Suprapubic skin (tissue), 4 donors: ENCODE measurements around the gene KLK1.
"Not testable (repeated sequence)": the region's sequence is repeated elsewhere in the genome, so short reads cannot be mapped to it uniquely, and the experiment has no call there.

Experiments used
- EP300 ChIP-seq: sonication (generic); formaldehyde crosslinking; IDR thresholded peaks from one replicate; pipeline ENCODE4 v1.6.1; 2017; ENCODE audit warnings: antibody characterized with exemption
- POLR2A ChIP-seq, 2 donors: fragments of 450-650 bp; IDR thresholded peaks; one replicate each; pipeline ENCODE4 v1.6.1; 2017; ENCODE audit warnings: antibody characterized with exemption in 2 of 2, mild to moderate bottlenecking in 2 of 2, moderate library complexity in 2 of 2
- POLR2AphosphoS5 ChIP-seq, 3 donors: sonication (generic); formaldehyde crosslinking; IDR thresholded peaks; one replicate each; pipeline ENCODE4 v1.6.1; 2017; ENCODE audit warnings: antibody characterized with exemption in 3 of 3
- TF ChIP-seq, protein P1 (sequence below), 2 donors: fragments of 200-600 bp in 1 of 2; fragments of 450-650 bp in 1 of 2; sonication (generic) in 1 of 2; IDR thresholded peaks; one replicate each; pipeline ENCODE4 v1.5.1; 2016 to 2019; ENCODE audit warnings: antibody characterized with exemption in 2 of 2, mild to moderate bottlenecking in 1 of 2, moderate library complexity in 1 of 2

DNA sequence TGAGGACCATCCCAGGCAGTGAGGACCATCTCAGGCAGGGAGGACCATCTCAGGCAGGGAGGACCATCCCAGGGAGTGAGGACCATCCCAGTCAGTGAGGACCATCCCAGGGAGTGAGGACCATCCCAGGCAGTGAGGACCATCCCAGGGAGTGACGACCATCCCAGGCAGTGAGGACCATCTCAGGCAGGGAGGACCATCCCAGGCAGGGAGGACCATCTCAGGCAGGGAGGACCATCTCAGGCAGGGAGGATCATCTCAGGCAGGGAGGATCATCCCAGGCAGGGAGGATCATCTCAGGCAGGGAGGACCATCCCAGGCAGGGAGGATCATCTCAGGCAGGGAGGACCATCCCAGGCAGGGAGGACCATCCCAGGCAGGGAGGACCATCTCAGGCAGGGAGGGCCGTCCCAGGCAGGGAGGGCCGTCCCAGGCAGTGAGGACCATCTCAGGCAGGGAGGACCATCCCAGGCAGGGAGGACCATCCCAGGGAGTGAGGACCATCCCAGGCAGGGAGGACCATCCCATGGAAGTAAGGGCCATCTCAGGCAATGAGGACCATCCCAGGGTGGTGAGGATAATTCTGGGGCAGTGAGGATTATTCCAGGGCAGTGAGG, 11.9 kb downstream of the KLK1 start:
- TF ChIP-seq, protein P1, sequence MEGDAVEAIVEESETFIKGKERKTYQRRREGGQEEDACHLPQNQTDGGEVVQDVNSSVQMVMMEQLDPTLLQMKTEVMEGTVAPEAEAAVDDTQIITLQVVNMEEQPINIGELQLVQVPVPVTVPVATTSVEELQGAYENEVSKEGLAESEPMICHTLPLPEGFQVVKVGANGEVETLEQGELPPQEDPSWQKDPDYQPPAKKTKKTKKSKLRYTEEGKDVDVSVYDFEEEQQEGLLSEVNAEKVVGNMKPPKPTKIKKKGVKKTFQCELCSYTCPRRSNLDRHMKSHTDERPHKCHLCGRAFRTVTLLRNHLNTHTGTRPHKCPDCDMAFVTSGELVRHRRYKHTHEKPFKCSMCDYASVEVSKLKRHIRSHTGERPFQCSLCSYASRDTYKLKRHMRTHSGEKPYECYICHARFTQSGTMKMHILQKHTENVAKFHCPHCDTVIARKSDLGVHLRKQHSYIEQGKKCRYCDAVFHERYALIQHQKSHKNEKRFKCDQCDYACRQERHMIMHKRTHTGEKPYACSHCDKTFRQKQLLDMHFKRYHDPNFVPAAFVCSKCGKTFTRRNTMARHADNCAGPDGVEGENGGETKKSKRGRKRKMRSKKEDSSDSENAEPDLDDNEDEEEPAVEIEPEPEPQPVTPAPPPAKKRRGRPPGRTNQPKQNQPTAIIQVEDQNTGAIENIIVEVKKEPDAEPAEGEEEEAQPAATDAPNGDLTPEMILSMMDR (IDR thresholded peaks at IDR 0.05), result not testable (repeated sequence)
- TF ChIP-seq POLR2A (IDR thresholded peaks at IDR 0.05); EP300; POLR2AphosphoS5 (IDR thresholded peaks at IDR 0.05): not testable (repeated sequence)
